A549 treated with DMSO at 1 μM for 4 hours (cell line): ENCODE data around the gene STK17B. TPM values are rescaled to one million over a fixed set of nuclear protein-coding genes. Genes with fewer than 3 reads are reported as not detected.

ENCODE experiments used
- total RNA-seq: library from RNA; stranded (reverse); fragments of 200-300 nt; extraction: Qiagen RNA extraction; gene quantifications from 5 replicates; pipeline ENCODE4 v1.2.3, GENCODE V29; 2022; ENCODE audit warnings: low read depth

The STK17B gene
- 4.5 to 6.6 TPM (median 5.5 TPM) in 5 replicates for total RNA-seq

DNA sequence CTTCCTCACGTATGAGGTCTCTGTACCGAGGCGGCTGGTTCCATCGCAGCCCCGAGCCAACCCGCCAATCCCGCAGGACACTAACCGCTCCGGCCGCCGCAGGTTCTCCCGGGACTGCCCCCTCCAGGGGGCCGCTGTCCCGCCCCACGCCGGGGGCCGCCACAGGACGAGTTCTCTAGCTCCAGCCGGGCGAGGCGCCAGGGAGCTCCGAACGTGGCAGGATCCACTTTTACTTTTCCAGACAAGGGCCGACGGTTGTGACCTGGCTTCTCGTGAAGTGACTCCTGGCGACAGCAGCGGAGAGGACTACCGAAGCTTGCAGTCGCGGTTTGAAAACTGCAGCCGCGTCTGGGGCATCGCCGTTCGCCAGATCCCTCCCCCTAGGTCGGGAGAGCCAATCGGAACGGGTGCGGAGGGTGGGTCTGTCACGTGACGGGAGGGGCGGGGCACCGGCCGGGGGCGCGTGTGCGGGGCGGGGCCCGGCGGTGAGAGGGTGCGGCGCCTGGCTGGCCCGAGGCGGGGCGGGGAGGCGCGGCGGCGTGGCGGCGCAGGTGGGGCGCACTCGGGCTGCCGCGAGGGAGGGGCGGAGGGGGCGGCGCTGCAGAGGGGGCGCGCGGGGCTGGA lies at the start of gene STK17B:
Gene STK17B (minus strand): TSS at position 331 of the 624 bp plus-strand sequence. CDS start 8,195 bp downstream, outside the sequence.

Other genes starting within 250 kb of the STK17B start
- 0.93 to 1.6 TPM (median 1.2 TPM) in 5 replicates for gene DNAH7, start 102.7 kb downstream of the STK17B start, total RNA-seq